ENCODE data around the gene FAM9C. TPM values are rescaled to one million over a fixed set of nuclear protein-coding genes. Genes with fewer than 3 reads are reported as not detected.

FAM9C gene
- total and polyA plus RNA-seq, 9 of the 15 experiments (the other 6 are each of a cell fraction or from before 2014, with no cell fraction given): not detected

- no peak for DNase-seq (ENCODE audit: extremely low read depth in 1 of 4, low spot score in 3 of 4)
- Histone ChIP-seq H3K79me2 (ENCODE audit: control insufficient read depth, insufficient read depth, low read length) (no peaks in the 10 kb centered on the region), H3K9ac (ENCODE audit: insufficient read depth in 1 of 2, low read depth in 2 of 2, low read length in 2 of 2) (no peak overlapping the region), H4K20me1 (replicated peaks; ENCODE audit: control insufficient read depth, insufficient read depth, low read length) (no peaks in the 10 kb centered on the region), H3K9me3 (replicated peaks; ENCODE audit: control insufficient read depth, insufficient read depth, low read depth, low read length) (no peaks in the 10 kb centered on the region), H3K4me3 (no peak overlapping the region), H3K27me3 (ENCODE audit: control insufficient read depth in 2 of 2, insufficient read depth in 2 of 2, low read length in 2 of 2) (no peaks in the 10 kb centered on the region), H3K27ac (ENCODE audit: extremely low read depth, low read depth, low read length) (no peak overlapping the region), H3K36me3 (ENCODE audit: control insufficient read depth, insufficient read depth, low read length) (no peaks in the 10 kb centered on the region), H3K4me2 (ENCODE audit: insufficient read depth, low read length) (no peak overlapping the region), H3K9me1 (ENCODE audit: control insufficient read depth, insufficient read depth, low read length) (no peaks in the 10 kb centered on the region), H2AFZ (ENCODE audit: low read depth, low read length) (no peak overlapping the region), H3K4me1 (replicated peaks in 1 of 2; ENCODE audit: control insufficient read depth in 2 of 2, insufficient read depth in 2 of 2, low read length in 2 of 2) (peaks cover 0 to 17% of the 10 kb centered on the region in 2 experiments; a peak in 3 of 5 replicates)
- ChIA-PET POLR2A (no interaction called here), CTCF (ENCODE audit: low intra/inter-chr PET ratio) (no interaction called here)
- TF ChIP-seq RBM34 (IDR thresholded peaks at IDR 0.05; ENCODE audit: borderline replicate concordance, insufficient read depth, low read length): no peak
- no peak for TF ChIP-seq ZFP30 (CRISPR knock-in tag; IDR thresholded peaks at IDR 0.05; ENCODE audit: borderline replicate concordance)
- no peak for TF ChIP-seq ZNF780A (CRISPR knock-in tag; IDR thresholded peaks at IDR 0.05)
- no peak for TF ChIP-seq TCFL5 (CRISPR knock-in tag; conservative IDR thresholded peaks at IDR 0.05)
- no peak for TF ChIP-seq STAT6 (CRISPR knock-in tag; IDR thresholded peaks at IDR 0.05)
- no peak for TF ChIP-seq SLC30A9 (CRISPR knock-in tag; IDR thresholded peaks at IDR 0.05)
- no peak for TF ChIP-seq ZNF644 (tag; IDR thresholded peaks at IDR 0.05; ENCODE audit: low read depth)
- no peak for TF ChIP-seq CTCFL (IDR thresholded peaks at IDR 0.05; ENCODE audit: borderline replicate concordance, insufficient read depth, low read depth, low read length, poor library complexity, severe bottlenecking)
- no peak for ATAC-seq
- in situ Hi-C loops (cut with MboI) (no loop called here), intact Hi-C loops (cut with micrococcal nuclease) (no loop called here)
- no peak for FAIRE-seq
- WGBS (ENCODE audit: insufficient coverage, low coverage, missing lambda C conversion rate): 45% methylated on average over 3 of the region's 3 CpGs
- BruUV-seq (replicated peaks): no TSS peak
These were observed 28.7 kb downstream of the FAM9C start for GRCh38 chrX:13015536-13016236.
